ENCODE data around the gene PIPOX.

DNA sequence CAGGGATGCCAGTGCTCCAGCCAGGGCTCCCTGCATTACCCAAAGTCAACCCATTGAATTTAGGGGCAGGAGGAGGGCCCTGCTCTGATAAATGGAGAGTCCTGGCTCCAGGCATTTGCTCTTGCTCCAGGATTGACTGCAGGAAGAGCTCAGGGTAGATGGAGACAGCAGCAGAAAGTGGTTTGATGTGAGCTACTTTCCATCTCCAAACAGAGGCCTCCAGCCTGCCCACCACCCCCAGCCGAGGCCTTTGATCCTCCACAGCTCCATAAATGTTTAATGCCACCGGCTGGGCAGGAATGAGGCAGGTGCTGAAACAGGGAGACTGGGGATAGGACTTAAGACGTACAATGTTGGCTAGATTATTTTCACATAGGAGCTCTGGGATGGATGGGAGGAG is 32.8 kb upstream of the PIPOX start:
- no peak for TF ChIP-seq CTCF (IDR thresholded peaks at IDR 0.05)
- TF ChIP-seq POLR2AphosphoS5 (IDR thresholded peaks at IDR 0.05), result no peak
